Ramos (cell line): ENCODE measurements around the gene USP19.

ENCODE experiments used
- in situ Hi-C: fragments of 300-500 bp; cut with MboI; formaldehyde crosslinking; loops from one replicate; pipeline ENCODE4 v1.14.3; 2022; ENCODE audit warnings: low sequenced_read_pairs; ENCODE audit not compliant: unreplicated experiment

Gene USP19, protein sequence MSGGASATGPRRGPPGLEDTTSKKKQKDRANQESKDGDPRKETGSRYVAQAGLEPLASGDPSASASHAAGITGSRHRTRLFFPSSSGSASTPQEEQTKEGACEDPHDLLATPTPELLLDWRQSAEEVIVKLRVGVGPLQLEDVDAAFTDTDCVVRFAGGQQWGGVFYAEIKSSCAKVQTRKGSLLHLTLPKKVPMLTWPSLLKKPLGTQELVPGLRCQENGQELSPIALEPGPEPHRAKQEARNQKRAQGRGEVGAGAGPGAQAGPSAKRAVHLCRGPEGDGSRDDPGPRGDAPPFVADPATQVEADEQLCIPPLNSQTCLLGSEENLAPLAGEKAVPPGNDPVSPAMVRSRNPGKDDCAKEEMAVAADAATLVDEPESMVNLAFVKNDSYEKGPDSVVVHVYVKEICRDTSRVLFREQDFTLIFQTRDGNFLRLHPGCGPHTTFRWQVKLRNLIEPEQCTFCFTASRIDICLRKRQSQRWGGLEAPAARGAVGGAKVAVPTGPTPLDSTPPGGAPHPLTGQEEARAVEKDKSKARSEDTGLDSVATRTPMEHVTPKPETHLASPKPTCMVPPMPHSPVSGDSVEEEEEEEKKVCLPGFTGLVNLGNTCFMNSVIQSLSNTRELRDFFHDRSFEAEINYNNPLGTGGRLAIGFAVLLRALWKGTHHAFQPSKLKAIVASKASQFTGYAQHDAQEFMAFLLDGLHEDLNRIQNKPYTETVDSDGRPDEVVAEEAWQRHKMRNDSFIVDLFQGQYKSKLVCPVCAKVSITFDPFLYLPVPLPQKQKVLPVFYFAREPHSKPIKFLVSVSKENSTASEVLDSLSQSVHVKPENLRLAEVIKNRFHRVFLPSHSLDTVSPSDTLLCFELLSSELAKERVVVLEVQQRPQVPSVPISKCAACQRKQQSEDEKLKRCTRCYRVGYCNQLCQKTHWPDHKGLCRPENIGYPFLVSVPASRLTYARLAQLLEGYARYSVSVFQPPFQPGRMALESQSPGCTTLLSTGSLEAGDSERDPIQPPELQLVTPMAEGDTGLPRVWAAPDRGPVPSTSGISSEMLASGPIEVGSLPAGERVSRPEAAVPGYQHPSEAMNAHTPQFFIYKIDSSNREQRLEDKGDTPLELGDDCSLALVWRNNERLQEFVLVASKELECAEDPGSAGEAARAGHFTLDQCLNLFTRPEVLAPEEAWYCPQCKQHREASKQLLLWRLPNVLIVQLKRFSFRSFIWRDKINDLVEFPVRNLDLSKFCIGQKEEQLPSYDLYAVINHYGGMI (N-terminal part only)

DNA sequence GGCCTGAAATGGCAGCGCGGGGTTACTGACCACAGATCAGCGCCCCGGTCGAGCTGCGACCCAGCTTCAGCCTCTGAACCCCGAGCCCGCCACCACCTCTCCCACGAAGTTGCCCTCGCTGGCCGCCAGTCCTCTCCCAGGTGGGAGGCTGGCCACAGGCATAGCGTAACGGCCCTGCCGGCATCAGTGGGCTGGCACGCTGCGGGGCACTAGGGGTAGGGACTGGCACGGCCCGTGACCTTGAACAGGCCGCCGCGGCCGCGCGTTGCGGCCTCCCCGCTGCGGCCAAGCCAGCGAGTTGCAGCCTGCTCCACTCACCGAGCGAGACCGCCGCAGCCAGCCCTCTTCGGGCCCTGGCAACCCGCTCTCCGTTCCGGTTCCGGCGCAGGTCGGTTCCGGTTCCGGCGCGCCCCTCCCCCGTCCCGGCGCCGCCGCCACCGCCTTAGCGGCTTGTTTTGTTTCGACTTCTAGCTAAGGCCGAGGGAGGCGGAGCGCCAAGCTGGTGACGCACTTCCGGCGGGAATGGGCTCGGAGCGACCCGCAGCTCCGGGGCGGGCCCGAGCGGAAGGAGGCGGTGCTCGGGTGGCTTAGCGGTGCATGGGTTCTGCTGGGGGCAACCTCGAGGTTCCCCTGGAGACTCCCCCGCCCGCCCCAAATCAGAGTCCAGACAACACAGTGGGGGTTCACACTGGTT, at the start of gene USP19:
TSS of gene USP19 (minus strand) at position 386 of the 694 bp plus-strand sequence. CDS start 1,678 bp downstream, outside the sequence.
- in situ Hi-C loops, result no loop called here

DNA sequence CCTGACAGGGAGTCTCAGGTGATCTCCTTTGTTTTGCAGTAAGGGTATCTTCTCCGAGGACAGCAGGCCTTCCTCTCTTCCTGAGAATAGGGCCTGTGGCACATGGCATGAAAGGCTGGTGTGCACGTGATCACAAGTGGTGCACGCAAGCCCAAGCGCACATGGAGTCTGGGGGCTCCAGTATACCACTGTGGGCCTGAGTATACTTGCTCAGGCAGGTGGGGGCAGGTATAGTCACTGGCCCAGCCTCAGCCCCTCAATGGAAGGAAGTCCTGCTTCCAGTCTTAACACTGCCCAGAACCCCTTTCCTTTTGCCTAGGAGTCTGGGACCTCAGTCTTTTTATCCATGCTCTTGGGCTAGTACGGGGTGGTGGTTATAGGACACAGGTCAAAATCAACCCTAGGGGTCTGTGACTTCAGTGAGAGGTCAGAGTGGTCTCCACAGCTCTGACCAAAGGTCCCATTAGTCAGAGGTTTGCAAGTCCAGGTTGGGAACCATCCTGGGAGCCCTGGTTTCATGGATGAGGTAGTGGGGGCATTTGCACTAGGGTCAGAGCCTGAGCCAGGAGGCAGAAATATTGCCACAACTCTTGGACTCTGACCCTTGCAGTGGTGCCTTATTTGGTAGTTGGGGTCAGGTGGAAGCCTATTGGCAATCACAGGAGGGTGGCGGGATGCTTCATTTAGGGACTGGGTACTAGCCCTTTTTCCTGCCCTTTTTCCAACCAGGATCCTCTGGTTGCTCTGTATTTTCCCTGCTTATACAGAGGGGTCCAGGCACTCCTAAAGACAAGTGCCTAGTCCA, 46.3 kb upstream of the USP19 start:
- in situ Hi-C loops, result loop anchor here (10.0 kb wide), 1 partner anchor 288 kb away; no protein-coding TSS in a partner anchor

DNA sequence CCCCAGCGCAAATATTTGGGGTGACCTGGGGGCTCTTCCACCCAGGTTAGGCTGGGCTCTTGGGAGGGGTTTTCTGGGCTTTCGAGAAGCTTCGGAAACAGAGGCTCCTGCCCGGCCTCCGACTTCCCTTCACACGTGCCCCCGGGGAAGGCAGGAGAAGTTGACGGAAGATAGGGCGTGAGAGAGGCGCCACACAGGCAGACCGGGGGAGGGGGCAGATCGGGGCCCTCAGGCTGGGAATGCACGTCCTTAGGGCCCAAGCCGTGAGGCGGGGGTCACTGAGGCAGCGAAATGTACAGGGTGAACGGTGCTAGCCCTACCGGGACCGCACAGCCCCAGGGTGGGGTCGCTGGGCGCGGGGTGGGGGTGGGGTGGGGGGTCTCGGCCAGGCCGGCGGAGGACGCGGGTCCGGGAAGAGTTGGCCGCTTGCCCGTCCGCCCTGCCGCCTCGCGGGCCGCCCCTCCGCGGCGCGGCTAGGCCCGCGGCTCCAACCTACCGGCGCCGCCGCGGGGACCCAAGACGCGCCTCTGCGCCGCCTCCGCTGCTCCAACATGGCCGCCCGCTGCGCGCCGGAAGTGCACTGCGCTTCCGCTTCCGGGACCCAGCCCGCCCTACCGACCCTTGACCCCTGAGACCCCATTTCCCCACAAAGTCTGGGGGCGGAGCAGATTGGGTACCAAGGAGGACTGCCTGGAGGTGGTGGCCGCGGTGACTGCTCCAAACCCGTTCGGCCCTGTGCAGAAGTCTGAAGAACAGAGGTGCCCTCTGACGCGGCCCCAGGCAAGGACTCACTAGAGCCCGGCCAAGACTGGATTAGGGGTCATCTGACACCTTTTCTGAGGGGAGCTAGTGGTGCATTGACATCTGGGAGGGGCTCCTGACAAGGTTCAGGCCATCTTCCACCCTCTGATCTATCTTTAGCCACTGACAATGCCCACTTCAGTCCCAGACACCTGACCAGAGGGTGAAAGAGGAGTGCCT, 45.4 kb upstream of the USP19 start, which contains the start of gene CCDC71:
TSS of gene CCDC71 (minus strand) at position 561 of the 981 bp plus-strand sequence. CDS start 2,123 bp downstream, outside the sequence.
- in situ Hi-C loops, result loop anchor here (10.0 kb wide), 1 partner anchor 289 kb away; no protein-coding TSS in a partner anchor

DNA sequence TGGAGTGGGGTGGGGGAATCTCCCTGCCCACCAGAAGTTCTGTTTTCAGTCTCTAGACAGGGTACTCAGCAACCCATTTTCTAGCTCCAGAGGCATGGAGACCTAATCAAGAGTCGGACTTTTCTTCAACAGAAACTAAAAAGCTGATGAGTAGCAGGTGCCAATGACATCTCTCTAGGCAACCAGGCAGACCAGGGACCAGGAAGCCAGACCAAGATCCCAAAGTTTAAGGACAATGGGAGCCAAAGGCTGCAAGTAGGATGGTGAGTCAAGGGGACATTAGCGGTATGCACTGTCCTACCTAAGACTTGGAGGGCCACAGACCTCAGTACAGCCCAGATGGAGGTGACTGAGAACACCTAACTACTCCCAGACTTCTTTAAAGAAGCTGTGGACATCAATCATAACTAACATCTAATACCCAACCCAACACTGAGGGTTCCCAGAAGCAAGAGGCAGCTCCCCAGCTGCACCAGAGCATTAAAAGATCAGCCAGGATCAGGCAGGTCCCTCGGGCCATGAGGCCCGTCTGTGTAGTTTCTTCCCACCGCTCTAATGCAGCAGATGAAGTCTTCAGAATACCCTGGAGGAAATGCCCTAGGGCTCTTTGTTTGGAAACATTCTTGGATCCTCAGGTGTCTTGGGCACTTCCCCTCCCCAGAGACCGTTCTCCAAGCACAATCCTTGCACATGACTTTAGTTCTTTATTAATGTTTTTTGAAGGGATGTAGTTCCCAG, 44.5 kb upstream of the USP19 start:
- in situ Hi-C loops, result loop anchor here (10.0 kb wide), 1 partner anchor 290 kb away; no protein-coding TSS in a partner anchor

DNA sequence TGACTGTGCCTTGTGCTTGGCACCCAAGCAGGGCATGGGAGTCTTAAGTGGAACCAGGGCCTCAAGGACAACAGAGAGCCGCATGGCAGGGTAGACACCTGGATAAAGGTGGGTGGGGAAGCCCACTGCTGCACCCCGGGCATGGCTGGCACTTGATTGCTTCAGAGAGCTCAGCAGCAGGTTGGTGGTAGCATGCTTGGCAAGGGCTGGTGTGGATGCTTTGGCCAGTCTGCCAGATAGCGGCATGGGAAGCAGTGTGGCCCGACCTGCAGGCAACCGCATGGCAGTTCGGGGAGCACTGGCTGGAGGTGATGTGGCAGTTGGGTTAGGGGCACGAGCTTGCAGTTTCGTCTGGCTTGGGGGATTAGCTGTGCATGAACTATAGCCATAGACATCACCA, 43.0 kb upstream of the USP19 start:
- in situ Hi-C loops, result loop anchor here (10.0 kb wide), 1 partner anchor 291 kb away; no protein-coding TSS in a partner anchor

DNA sequence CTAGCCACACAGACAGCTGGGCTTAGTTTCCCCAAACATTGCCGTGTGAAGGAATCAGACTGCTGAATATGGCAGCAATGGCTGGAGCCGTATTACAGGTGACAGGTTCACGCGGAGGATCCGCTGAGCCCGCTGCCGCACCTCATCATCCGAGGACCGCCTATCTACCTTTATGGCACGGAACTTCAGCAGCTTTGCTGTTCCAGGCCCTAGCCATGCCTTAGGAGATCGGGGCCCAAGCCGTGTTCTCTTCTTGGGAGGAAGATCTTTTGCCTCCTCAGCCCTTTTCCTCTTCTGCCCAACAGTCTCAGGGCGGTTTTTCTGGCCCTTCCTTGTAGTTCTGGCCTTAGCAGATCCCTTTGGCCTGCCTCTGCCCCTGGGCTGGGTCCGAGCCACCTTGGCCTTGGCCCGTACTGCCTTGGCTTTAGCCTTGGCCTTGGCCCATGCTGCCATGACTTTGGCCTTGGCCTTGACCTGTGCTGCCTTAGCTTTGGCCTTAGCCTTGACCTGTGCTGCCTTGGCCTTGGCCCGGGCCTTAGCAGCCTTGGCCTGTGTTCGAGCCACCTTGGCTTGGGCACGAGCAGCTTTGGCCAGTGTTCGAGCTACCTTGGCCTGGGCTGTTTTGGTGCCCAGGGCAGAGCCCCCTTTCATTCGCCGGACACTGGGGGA, 42.3 kb upstream of the USP19 start:
- in situ Hi-C loops, result loop anchor here (10.0 kb wide), 1 partner anchor 292 kb away; no protein-coding TSS in a partner anchor

DNA sequence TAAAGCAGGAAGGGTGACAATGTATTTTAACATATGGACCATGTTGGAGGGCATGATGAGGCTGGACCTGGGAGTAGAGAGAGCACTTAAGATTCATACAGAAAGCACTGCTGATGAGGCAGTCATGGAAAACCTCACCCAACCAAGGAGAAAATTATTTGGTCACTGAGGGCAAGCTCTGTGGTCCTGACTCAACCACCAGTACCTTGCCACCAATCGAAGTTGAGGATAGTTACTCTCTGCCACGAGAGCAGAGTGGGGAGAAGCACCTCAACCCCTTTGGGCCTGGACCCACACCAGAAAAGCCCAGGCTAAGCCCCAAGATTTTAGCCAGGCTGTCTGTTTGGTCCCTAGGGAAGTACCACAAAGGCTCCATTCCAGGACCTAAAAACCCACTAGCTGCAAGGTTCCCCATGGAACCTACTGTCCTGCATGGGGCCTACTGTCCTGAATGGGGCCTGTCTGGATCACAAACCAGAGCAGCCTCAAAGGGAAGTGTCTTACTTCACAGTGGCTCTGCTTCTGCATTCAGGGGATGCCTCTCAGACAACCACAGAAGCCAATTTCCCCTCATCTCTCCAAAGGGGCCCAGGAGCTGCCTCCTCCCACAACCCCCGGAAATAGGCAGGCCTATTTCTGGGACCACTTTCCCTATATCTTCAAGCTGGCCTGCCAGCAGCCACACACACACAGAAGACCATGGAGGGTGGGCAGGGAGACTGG, 41.3 kb upstream of the USP19 start:
- in situ Hi-C loops, result loop anchor here (10.0 kb wide), 1 partner anchor 293 kb away; no protein-coding TSS in a partner anchor

DNA sequence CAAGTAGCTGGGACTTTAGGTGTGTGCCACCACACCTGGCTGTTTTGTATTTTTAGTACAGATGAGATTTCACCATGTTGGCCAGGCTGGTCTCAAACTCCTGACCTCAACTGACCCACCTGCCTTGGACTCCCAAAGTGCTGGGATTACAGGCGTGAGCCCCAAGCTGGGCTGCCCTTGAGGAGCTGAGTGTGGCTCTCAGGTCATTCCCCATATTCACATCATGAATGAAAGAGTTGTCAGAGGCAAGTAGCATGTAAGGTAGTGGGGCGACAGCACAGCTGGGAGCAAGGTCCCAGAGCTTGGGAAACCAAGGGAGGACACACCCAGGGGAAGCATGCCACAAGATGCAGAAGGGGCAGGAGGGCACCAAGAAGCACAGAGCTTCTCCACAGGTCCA, 40.6 kb upstream of the USP19 start:
- in situ Hi-C loops, result loop anchor here (10.0 kb wide), 1 partner anchor 294 kb away; no protein-coding TSS in a partner anchor

DNA sequence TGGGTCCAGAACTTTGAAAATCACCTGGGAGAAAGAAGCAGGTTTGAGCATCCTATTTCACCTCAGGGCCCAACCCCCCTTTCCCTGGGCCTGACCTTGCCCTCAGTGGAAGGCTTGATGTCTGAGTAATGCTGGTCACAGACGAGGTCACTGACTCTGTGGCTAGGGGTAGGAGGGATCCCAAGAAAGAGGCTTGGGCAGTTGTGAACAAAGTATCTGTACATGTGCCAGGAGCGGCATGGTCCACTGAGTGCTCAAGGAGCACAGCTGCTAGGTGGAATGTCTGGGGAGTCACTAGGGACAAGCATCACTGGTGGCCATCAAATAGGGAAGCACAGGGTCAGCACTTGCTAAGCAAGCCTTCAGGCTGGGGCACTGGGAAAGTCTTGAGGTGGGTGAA, 38.2 kb upstream of the USP19 start:
- in situ Hi-C loops, result no loop called here

DNA sequence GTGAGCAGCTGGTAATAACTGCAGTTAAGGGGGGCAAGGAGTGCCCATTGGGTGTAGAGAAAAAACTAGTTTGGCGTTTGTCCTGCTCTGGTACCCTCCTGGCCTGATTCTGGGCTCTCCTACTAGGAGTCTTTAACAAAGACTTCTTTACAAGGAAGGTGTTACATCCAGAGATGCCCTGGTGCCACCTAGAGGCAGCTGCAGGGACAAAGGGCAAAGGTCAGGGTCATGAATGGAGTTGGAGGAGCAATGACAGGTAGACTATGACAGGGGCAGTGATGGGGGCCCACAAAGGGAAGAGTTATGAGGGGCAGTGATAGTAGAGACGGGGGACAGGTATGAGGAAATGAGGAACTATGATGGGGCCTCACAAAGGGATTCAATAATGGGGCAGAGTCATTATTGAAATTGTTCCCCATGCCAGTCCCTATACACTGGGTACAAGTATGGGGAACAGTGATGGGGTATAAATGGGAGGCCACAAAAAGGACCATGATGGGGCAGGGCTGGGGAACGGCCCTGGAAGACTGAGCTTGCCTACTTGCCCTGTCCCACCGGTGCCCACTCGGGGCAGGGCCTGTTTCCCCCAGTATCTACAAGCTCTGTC, 37.6 kb upstream of the USP19 start:
- in situ Hi-C loops, result no loop called here

DNA sequence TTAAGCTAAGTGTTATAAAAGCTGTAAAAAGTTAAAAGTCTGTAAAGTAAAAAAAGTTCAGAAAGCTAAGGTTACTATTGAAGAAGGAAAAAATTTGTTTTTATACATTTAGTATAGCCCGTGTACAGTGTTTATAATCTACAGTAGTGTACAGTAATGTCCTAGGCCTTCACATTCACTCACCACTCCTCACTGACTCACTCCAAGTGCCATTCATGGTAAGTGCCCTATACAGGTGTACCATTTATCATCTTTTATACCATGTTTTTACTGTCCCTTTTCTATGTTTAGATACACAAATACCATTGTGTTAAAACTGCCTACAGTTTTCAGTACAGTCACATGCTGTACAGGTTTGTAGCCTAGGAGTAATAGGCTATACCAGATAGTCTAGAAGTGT, 36.7 kb upstream of the USP19 start:
- in situ Hi-C loops, result no loop called here

DNA sequence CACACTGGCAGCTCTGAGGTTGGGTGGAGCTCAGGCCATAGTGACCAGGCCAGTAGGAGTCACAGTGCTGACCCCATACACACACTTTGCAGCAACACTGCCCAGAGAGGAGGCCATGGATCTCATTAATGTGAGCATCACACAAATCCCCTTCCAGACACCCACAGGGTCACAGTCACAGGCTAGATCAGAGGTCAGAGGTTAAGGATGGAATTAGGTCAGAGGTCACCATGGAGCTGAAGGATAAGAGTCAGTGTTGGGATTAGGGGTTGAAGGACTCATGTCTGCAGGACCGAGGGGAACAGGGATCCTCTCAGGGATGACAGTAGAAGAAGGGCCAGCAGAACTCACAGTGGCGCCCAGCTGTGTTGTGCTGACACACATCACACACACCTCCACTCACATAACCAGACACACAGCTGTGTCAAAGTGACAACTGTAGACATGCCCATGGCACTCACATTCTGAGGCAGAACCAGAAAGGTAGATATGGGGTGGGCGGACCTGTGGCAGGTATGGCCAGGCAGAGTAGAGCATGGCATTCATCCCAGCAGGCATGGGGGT, 32.8 kb upstream of the USP19 start:
- in situ Hi-C loops, result no loop called here

DNA sequence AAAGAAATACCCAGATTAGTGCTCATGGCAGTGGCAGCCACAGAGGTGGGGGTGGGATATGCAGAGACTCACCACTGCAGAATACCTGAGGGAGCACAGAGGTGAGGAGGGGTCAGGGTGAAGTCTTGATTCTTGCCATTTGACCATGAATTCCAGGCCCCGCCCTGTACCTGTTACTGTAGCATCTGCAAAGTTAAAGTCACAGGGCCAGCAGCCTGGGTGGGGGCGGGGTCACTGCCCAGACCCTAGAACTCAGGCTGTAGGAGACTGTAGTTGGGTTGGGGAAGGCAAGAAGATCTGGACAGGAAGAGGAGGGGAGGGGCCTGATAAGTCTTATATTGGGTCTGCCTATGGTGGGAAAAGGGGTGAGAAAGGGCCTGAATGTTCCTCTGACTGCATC, 31.0 kb upstream of the USP19 start:
- in situ Hi-C loops, result no loop called here

DNA sequence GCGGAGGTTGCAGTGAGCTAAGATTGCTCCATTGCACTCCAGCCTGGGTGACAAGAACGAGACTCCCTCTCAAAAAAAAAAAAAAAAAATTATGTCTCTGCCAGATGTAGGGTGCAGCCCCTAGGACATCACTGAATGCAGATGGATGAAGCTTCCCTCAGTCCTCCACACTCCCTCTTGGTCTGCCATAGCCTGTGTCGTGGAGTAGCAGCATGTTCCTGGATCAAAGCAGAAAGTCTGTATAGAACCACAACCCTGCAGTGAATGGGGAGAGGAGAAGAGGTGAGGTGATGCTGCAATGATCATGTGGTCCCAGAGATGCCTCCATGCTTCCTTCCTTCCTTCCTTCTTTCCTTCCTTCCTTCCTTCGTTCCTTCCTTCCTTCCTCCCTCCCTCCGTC, 27.5 kb upstream of the USP19 start:
- in situ Hi-C loops, result no loop called here

DNA sequence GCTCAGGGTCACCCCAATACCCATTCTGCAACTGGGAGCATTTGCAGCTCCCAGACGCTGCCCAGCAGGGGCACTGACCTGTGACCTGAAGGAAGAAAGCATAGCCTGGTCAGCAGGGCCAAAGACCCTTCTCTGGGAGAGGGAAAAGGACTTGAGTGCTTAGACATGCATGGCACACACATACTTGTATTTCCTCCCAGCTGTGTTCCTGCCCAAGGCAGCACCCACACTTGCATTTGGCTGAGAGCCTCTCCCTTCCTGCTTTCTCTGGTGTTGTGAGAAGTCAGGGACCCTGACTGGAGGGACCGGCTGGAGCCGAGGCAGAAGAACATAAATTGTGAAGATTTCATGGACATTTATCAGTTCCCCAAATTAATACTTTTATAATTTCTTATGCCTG, 19.5 kb upstream of the USP19 start:
- in situ Hi-C loops, result no loop called here
